T-helper 9 cell (primary cell): ENCODE measurements around the gene CCNT1.
A peak's percentile ranks its signal among the peaks of the same experiment; 100 is the strongest.
"Not testable (repeated sequence)": the region's sequence is repeated elsewhere in the genome, so short reads cannot be mapped to it uniquely, and the experiment has no call there.

Source experiments
- DNase-seq: peaks from one replicate; pipeline ENCODE4 v3.0.0-alpha.2; 2020

The CCNT1 gene

DNA sequence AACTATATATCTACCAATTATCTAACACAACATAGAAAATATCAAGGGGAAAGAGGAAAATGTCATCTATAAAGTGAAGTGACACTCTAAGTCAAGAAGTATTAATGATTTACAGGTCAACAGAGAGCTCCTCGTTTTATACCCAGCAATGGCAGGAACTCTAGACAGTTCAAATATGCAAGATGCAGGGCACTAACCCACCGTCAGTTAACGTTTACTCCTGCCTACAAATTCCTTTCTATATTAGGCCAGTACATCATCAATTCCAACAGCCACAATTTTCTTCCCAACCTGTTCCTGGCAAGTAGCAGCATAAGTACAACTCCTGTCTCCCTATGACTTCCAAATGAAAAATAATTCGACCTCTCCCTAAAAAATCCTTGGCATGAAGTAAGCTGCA, 25.5 kb downstream of the CCNT1 start:
- no peak for DNase-seq

DNA sequence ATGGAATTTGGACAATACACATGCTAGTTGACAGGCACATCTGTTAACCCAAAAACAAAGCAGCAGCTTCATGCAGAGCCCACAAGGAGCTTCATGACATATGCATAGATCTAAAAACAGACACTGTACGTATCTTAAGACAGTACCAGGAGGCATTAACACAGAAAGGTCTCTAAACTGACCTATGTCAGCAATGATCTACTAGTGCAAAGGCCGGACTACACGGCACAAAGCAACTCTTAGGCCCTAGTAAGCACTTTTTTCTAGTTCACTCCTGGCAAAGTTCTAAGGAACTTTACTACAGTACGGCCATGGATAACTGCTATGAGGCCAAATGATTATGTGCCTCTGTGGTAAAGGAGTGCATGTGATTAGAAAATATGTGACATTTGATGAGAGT, 26.1 kb downstream of the CCNT1 start:
- no peak for DNase-seq

DNA sequence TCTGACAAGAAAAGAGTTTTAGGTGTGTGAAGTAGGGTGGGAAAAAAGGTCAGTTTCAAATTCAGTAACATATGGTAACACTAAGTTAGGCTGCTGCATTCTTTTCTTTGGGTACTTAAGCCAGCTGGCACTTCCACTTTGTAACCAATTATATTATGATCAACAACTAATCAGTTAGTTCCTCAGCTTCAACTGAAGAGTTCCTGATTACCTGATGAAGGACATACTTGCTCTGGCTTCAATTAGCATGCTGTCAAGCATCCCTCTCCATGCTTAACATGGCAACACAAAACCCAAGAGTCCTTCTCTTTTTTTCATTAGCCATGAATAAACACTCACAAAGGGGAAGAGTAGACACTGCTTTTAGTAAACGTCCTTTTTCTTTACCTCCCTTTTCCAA, 27.7 kb downstream of the CCNT1 start:
- DNase-seq, result no peak

DNA sequence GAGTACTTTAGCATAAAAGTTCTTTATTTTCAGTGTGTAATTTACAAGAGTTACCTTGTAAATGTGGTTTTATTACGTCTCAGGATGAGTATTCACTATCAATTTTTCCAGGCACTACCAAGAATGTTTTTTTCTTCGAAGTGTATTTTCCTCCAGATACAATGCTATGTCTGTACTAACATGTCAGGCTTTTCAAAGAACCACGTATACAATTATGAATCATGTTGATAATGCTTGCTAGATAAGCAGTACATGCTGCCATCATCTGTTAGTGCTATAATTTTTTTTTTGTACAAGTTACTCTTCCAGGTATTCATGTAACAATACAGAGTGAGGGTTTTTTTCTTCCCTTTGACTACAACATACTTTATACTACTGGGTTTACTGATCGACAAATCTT, 28.9 kb downstream of the CCNT1 start:
- no peak for DNase-seq

DNA sequence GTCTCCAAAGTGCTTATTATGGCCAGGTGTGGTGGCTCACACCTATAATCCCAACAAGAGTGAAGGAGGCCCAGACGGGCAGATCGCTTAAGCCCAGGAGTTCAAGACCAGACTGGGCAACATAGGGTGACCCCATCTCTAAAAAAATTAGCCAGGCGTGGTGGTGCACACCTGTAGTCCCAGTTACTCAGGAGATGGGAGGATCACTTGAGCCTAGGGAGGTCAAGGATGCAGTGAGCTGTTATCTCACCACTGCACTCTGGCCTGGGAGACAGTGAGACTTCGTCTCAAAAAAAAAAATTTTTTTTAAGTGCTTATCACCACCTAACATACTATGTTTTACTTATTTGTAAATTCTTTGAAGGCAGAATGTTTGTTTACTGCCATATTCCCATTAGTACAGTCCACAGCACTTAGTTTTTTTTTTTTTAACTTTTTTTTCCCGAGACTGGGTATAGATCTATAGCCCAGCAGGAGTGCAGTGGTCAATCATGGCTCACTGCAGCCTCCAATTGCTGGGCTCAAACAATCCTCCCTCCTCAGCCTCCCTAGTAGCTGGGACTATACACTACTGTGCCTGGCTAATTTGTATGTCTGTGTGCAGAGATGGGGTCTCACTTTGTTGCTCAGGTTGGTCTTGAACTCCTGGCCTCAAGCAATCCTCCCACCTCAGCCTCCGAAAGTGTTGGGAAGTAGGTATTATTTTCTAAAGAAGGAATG, 29.7 kb downstream of the CCNT1 start:
- DNase-seq, result no peak

DNA sequence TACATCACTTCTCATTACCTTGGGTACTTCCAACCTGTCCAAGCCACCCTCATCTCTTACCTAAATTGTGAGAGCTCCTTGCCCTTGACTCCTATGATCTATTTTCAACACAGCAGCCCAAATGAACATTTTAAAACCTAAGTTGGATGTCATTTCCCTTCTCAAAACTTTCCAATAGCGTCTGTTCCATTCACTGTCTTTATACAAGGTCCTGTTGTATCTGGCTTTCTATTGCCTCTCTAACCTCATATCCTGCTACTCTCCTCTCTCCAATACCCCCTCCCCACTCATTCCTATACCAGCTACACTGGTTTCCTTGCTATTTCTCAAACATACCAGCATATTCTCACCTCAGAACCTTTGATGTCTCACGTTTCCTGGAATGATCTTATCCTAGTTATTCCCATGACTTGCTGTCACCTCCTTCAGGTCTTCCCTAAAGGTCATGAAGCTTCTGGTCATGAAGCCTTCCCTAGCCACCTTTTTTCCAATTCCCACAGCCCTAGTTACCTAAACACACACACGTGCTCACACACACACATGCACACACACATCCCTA, 30.4 kb downstream of the CCNT1 start:
- DNase-seq, result no peak

DNA sequence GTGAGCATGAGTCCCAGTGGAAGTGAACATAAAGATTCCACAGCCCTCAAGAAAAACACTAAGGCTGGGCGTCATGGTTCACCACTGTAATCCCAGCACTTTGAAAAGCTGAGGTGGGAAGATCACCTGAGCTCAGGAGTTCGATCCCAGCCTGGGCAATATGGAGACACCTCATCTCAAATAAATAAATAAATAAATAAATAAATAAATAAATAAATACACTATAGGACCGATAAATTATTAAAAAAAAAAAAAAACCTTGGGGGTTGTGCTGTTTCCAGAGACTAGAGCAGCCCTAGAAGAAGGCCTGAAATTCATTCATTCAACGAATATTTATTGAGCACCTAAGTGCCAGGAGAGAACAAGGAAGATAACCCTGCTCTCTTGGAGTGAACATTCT, 33.0 kb downstream of the CCNT1 start:
- no peak for DNase-seq

DNA sequence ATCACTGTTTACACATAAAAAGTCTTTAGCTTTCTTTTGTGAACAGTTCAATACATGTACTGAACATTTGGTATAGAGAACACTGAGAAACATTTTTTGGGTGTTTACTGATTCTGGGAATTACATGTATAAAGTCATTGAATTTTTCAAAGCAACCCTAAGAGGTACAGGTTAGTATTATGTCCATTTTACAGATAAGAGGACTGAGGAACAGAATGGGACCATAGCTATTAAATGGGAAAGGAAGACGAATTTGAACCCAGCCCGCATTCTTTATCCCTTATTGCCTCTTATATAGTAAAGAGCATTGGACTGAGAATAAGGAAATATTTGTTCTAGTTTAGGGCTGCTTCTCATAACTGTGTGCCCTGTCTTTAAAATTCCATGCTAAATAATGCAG, 33.6 kb downstream of the CCNT1 start:
- DNase-seq, result no peak

DNA sequence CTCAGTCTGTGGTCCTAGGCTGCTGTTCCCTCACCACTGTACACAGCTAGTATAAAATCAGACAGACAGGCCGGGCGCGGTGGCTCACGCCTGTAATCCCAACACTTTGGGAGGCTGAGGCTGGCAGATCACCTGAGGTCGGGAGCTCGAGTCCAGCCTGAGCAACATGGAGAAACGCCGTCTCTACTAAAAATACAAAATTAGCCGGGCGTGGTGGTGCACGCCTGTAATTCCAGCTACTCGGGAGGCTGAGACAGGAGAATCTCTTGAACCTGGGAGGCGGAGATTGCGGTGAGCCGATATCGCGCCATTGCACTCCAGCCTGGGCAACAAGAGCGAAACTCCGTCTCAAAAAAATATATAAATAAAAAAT, 34.0 kb downstream of the CCNT1 start:
- DNase-seq, result not testable (repeated sequence)

DNA sequence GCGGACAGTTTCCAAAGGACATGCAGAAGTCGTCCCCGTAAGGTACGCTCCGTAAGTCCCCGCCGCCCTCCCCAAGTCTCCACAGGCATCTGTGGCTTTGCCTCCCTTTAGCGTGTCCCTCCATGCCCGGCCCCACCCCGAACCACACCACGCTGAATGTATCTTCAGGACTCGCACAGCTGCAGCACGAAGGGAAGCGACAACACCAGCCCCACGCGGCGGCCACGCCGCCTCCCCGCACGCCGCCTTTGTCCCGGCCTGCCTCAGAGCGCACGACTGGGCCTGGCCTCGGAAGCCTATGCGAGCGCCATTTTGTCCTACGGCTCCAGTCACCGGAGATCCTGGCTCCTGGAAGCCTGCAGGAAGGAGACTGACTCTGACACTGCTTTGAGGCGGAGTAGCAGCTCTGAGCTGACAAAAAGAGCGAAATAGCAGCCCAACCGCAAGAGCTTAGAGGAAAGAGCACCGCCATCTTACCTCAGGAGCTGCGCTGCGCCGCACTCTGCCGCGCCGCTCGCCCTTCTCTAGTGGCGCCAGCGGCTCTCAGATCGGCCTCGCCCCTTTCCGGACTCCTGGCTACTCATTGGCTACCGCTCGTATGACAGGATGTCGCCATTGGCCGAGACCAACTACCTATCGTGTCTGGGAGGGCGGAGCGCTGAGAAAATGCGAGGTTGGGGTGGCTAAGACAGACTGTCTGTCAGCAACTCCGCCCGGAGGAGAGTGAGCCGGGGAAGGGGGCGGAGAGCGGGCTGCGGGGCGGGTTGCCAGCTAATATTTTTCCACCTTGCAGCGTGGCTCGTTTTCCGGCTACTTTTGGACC, 34.6 kb downstream of the CCNT1 start, which contains the start of gene KANSL2:
TSS of gene KANSL2 (minus strand) at position 529 of the 823 bp plus-strand sequence. CDS start 606 bp downstream, outside the sequence.
- peak; percentile 93 for DNase-seq

DNA sequence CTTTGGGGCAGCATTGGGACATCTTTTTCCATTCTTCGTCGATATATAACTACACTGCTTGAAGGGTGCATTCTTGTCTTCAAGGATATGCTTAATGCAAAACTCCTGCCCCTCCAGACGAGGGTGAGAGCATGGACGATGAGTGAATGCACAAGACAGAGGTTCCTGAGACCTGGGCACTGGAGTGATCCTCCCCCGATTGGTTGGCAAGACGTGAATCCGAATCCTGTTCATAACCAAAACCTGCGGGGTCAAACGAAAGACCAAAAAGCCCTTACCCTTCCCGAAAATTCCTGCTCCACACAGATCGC, 35.2 kb downstream of the CCNT1 start:
- no peak for DNase-seq

DNA sequence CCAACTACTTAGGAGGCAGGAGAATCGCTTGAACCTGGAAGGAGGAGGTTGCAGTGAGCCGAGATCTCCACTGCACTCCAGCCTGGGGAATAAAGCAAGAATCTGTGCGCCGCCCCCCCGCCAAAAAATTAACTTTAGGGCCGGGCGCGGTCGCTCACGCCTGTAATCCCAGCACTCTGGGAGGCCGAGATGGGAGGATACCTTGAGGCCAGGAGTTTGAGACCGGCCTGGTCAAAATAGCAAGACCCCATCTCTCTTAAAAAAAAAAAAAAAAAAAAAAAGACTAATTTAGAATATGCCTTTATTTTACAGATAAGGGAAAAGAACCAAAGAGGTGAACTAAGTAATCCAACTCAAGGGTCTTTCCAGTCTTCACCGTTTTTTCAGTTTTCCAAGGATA, 35.6 kb downstream of the CCNT1 start:
- no peak for DNase-seq

DNA sequence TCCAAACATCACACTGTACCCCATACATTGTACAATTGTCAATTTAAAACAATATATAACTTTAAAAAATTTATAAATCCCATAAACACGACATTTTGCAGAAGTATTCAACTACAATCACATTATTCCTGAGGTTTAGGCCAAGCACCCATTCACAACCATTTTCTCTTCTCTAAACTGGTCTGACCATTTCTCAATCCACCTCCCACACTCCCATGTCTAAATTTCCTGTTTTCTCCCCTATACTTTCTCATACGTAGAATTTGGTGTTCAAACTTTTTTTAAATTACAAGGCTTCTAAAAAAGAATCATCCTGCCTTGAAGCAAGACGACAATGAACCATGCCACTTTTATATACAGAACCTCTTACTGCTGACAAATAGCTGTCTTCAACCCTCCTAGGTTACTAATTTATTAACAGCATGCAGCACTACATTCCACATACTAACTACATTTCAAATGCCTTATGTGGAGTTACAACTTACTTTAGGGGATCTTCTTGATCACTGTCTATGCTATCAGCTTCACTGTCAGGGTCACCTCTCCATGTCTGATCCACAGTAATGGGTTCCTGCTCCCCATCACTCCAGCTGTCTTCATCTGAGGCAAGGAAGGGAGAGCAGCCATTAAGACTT, 37.8 kb downstream of the CCNT1 start:
- DNase-seq, result no peak

DNA sequence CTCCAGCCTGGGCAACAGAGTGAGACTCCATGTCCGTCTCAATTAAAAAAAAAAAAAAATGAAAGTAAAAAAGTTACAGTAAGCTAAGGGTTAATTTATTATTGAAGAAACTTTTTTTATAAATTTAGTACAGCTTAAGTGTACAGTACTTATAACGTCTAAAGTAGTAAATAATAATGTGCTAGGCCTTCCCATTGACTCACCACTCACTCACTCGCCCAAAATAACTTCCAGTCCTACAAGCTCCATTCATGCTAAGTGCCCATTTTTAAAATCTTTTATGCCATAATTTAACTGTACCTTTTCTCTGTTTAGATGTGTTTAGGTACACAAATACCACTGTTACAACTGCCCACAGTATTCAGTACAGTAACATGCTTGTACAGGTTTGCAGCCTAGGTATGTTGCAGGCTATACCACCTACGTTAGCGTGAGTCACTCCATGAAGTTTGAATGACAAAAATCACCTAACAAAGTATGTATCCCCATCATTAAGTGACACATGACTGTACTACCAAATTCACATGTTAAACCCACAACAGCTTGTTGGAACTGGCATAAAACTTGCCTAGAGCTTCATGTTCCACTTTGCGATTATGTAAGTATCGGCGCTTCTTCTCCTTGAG, 45.2 kb downstream of the CCNT1 start:
- no peak for DNase-seq

DNA sequence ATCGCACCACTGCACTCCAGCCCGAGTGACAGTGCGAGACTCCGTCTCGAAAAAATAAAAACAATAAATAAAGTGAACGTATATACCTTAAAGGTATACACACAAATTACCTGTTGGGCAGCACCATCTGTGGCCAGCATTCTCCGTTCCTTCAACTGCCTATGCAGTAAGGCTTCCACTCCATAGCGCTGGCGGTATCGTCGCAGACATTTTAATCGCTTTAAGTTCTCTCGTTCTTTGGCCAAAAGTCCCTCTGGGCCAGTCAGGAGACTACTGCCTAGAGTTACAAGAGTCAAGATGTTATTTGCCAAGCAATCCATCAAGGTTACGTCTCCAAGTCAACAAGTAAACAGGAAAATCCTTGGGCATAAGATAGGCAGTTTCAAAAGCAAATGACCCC, 47.5 kb downstream of the CCNT1 start:
- DNase-seq, result no peak

DNA sequence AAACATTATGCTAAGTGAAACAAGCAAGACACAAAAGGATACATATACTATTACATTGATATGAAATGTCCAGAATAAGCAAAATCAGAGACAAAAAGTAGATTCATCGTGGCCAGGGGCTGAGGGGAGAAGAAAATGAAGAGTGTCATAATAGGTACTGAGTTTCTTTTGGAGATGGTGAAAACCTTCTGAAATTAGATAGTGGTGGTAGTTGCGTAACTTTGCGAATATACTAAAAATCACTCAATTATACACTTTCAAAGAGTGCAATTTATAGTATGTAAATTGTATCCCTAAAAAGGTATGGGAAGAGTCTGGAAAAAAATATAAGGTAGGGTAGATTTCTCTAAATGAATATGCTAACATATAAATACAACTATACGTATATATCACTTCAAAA, 56.6 kb downstream of the CCNT1 start:
- DNase-seq, result no peak

DNA sequence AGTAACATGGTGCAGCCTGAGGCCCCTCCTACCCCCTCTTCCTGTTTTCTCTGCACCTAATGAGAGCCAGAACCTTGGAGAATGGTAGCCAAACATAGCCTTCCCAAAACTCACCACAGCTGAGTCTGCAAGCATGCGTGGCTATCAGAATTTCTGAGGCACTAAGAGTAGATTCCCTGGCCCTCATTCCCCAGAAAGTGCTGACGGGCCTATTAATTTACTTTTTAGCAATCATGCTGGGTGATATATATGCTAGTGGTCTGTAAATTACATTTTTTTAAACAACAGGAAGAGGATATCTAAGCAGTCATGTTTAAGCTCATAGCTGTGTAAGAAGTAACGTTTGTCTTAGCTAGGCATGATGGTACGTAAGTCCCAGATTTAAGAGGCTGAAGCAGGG, 64.8 kb downstream of the CCNT1 start:
- no peak for DNase-seq

DNA sequence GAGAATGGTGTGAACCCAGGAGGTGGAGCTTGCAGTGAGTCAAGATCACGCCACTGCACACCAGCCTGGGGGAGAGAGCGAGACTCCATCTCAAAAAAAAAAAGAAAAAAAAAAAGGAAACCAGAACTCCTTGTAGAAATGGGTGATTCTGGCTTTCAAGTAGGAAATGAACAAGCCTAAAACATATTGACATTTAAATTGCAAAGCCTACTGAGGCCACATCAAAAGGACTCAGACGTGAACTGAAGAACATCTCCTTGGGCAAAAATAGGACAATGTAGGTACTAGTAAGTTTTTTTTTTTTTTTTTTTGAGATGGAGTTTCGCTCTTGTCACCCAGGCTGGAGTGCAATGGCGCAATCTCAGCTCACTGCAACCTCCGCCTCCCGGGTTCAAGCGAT, 71.2 kb downstream of the CCNT1 start:
- not testable (repeated sequence) for DNase-seq

DNA sequence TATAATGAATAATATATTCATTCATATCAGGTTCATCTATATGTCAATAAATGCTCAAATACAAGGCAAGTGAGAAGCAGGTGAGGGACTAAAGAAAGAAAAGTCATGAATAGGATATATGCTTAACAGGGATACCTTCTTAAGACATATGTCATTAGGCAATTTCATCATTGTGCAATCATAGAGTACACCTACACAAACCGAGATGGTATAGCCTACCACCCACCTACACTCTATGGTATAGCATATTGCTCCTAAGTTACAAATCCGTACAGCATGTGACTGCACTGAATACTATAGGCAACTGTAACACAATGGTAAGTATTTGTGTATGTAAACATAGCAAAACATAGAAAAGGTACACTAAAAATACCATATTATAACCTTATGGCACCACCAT, 73.5 kb downstream of the CCNT1 start:
- DNase-seq, result no peak

DNA sequence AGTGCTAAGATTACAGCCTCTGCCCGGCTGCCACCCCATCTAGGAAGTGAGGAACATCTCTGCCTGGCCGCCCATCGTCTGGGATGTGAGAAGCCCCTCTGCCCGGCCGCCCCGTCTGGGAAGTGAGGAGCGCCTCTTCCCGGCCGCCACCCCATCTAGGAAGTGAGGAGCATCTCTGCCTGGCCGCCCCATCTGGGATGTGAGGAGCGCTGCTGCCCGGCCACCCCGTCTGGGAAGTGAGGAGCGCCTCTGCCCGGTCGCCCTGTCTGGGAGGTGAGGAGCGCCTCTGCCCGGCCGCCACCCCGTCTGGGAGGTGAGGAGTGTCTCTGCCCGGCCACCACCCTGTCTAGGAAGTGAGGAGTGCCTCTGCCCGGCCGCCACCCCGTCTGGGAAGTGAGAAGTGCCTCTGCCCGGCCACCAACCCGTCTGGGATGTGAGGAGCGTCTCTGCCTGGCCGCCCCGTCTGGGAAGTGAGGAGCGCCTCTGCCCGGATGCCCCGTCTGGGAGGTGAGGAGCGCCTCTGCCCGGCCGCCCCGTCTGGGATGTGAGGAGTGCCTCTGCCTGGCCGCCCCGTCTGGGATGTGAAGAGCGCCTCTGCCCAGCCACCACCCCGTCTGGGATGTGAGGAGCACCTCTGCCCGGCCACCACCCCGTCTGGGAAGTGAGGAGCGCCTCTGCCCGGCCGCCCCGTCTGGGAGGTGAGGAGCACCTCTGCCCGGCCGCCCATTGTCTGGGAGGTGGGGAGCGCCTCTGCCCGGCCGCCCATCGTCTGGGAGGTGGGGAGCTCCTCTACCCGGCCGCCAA, 74.6 kb downstream of the CCNT1 start:
- not testable (repeated sequence) for DNase-seq

DNA sequence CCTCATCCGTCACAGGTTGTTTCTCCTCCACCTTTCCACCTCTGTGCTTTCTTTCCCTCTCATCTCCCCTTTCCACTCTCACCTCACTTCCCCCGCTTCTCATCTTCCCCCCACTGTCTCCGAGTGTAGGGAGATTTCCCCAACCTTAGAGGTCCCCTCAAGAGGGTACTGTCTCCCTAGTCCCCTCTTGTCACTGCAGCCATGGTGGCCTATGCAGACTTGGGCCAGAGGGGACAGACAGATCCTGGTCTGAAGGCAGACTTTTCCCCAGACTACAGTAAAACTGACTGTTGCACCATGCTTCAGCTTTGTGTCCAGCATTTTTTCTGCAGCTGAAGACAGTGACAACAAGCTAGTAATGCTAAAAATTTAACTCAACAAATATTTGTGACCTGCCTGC, 75.7 kb downstream of the CCNT1 start:
- no peak for DNase-seq

DNA sequence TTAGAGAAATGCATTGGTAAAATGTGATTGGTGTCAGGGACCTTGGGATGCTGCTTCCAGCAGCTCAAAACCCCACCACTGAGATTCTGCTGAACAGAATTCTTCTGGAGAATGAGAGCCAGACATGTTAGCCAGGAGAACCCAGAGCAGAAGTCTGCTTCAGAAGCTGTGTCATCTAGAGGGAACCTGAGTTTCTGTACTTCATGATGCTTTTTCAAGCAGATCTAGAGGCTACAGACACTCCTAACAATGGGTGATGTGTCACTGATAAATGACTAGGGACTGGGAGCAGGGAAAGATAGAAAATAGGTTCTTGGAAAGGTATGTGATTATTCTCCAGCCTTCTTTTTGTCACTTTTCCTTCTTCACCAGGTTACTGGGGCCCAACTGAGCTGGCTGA, 76.1 kb downstream of the CCNT1 start:
- DNase-seq, result no peak
